HG03135 (cell line): ENCODE data around the gene GDF7.

Source experiments
- ATAC-seq: cut with Tn5 transposase; IDR thresholded peaks from one replicate; pipeline ENCODE4 v1.9.1; 2021; ENCODE audit warnings: mild to moderate bottlenecking, moderate library complexity; ENCODE audit not compliant: unreplicated experiment

Gene GDF7

DNA sequence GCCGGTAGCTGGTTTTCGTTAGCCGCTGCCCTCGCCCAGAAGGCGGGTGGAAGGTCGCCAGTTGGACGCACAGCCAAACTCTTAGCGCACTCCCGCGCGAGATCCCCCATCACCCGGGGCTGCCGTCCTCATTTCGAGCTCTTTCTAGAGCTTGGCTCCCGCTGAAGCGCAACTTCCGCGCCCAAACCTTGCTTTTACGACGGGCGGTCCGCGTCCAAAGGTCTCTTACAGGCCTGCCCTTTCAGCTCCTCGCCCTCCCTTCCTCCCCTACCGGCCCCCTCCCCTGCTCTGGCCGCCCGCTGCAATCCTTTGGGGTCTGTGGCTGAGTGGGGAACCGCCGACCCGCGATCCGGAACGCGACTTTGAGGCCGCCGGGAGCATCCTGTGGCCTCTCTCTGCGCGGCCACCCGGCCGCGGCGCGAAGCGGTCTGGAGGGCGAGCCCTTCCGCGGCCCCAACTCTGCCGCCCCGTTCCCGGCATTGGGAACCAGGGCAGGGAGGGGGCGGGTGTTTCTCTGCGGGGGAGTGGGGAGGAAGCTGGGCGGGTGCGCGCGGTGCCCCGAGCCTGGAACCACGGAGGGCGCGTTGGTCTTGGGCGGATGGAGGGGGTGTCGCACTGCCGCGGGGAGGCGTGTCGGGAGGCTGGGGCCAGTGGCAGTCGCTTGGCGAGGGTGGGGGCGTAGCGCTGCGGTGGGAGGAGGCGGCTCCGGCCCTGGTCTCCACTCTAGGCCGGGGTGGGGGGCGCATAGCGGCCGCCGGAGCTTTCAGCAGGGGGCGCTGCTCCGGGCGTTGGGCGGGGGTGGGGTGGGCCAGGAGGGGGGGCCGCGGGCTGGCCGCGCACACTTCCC lies at the start of gene GDF7:
GDF7 (plus strand) TSS at position 841 of the 847 bp plus-strand sequence. CDS start 96 bp downstream, outside the sequence.
- ATAC-seq: no peak

DNA sequence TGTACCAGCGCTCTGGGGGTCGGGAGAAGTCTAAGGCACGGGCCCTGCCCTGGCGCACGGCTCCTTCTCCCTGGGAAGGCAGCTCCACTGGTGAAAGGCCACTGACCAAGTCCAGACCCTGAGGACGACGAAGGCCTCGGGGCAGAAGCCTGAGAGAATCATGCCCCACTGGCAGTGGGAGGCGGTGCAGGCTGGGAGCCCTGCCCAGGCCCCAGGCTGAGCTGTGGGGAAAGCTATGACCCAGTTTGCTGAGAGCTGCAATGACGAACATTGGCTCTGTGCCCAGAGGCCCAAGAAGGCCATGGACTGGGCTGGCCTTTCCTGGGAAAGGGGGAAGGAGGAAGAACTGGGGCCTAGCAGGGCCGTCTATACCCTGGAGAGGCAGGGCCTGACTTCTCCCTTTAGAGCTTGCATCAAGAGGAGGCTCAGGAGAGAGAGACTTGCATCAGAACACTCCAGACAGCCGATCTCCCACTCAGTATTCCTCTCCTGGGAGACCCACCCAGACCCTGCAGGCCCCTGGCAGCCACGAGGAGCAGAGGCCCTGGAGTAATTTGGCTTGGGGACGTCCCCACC lies 49.0 kb upstream of the GDF7 start:
- no peak for ATAC-seq

DNA sequence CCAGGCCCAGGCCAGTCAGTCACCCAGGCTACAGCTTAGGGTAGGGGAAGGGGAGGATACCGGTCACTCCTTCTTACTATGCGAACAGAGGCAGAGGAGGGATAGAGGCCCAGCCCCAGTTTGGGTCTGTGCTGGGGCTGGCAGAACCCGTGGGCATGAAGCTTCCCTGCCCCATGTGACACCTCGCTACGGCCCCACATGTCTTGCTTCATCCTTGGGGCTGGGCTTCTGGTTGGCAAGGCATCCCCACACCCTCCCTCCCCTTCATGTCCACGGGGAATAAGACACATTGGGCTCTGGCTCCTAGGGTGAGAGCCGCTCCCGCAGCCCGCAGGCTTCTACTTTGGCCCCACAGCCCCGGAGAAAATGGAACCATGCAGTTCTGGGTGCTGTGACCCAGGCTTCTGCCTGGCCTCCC lies 48.5 kb upstream of the GDF7 start:
- ATAC-seq: no peak

DNA sequence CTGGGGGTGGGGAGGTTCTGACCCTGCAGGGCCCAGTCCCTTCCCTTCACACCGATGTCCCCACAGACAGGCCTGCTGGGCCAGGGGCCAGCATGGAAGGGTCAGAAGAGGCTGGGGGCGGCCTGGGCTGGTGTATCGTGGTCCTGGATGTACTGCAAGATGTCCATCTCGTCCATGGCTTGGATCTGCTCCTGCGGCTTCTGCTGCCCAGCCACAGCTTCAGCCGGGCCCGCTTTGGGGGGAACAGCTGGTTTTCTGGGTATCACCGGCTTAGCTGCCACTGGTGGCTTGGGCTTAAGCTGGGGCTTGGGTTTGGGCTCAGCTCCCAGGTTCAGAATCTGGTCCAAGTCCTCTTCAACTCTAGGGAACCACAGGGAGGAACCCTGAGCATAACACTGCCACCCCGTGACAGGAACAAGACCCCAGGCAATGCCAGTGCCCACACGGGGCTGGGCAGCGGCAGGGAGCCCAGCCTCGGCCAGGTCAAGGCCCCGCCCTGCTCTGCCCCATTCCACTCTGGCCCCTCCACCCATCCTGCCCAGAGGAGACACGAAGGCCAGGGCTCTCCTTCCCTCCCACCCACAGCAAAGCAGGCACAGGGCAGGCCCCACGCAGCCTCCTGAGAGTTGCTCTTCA lies 47.9 kb upstream of the GDF7 start:
- no peak for ATAC-seq

DNA sequence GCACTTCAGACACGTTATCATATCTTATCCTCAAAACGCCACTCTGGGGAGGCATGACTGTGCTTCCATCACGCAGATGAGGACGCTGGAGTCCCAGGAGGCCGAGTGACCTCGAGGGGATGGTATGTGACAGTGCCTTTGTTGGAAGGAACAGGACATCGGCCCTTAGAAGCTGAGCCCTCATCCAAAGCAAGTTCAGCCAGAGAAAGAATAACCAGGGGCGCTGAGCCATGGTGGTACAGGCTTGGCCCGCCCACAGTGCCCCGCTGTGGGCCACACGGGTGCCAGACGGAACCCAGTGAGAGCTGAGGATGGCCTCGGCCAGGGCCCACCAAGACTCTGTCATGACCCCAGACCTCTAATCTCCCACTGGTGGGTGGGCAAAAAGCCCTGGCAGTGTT lies 47.3 kb upstream of the GDF7 start:
- no peak for ATAC-seq

DNA sequence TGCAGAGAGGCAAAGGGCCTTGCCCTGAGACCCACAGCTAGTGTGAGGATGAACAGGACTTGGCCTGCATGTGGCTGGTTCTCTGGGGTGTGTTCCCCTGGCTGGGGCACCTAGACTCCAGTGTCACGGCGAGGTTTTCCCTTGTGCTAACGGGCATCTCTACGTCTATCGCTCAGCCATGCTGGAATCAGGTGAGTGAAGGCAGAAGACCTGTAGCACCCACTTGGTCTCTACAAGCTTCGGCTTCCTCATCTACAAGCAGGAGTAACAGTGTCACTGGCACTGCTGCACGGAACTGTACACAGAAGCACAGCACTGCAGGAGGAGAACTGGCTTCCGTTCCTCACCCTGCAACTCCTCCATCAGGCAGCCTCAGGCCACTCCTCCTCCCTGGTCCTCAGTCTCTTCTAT lies 46.7 kb upstream of the GDF7 start:
- ATAC-seq: no peak

DNA sequence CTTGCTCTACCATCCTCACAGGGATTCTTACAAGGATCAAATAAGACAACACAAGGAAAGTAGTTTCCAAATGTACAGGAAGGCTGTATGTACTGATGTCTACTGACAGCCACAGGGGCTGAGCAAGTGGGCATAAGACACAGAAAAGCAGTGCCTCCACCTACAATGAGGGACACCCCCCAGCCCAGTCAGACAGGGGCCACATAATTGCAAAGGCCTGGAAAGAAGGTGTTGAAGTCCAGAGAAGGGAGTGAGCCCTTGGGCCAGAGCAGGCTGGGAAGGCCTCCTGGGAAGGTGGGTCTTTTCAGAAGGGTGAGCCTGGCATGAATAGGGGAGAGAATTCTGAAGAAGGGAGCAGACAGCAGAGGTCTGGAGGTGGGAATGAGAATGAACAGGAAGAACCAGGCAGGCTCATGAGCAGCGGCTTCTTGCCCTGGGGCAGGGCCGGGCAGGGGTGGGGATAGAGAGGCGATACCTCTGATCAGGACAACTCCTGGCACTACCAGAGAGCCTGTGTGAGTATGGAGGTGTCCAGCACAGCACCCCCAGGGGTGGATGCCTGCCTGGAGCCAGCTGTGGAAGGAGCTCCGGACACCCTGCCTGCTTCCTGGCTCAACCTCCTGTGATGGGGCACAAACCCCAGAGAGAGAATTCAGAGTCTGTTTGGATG lies 46.1 kb upstream of the GDF7 start:
- no peak for ATAC-seq

DNA sequence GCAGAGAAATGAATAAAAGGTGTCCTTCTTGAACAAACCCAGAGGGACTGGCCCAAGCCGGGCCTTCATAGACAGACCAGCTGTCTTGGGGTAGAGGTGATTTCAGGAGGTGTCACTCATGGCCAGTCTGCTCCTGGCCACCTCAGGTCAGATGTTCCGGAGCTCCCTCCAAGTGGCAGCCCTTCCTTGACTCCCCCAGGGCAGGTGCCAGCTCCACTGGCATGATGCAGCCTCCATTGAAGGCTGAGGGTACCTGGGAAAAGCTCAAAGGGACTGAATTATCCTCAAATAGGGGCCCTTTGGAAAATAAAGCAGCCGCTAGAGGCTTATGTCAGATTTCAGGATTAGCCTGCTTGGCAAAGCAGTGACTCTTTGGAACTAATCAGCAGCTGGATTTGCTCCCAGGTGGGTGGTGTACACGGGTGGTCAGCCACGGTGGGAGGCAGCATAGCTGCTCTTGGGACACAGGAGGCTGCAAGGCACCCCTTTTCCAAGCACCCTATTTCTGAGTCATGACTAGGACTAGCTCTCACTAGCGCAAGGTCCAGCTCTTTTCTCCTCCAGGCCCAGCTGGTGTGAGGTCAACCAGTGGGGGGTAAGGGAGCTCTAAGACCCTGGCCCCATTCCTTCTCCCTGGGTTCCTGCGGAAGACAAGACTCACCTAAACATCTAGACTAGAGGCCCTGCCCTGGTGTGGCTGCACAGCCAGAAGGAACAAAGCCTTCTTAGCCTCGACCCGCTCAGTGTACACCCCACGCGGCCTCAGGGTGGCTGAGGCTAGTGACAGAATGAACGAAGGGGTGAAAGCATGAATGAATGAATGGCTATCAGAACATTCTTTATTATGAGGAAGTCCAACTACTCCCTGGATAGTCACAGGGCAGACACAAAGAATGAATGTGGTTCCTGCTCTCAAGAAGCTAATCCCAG lies 45.3 kb upstream of the GDF7 start:
- ATAC-seq: no peak

DNA sequence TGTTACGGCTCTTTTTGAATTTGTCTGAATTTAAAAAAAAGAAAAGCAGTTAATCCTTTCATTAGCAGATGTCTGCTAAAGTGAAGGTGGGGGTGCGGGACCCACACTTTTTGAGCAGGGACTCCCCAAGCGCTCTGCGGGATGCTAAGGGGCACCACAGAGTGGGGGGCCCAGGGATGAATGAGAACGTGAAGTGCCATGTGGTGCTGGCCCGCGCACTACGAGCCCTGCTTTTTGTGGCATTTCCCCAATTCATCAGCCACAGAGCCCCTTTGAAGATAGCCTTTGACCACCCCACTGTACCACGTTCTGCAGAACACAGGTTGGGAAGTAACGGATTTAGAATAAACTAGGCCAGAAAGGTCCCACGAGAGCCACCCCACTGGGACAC lies 44.7 kb upstream of the GDF7 start:
- ATAC-seq: no peak

DNA sequence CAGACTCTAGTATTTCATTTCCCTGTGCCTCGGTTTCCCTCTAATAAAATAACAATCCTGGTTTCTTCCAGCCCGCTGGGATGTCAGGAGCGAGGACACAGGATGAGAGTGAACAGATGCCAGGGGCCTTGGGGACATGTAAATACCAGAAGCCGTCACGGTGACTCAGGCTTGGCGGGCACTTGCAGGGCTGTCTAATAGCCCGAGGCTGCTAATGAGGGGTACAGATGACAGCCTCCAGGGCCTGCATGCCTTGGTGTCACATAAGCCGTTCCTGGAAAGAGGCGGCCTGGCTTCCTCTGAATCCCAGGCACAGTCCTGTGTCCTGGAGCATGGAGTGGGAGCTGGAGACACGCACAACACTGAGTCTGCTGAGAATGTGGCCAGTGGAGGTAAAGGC lies 44.2 kb upstream of the GDF7 start:
- no peak for ATAC-seq

DNA sequence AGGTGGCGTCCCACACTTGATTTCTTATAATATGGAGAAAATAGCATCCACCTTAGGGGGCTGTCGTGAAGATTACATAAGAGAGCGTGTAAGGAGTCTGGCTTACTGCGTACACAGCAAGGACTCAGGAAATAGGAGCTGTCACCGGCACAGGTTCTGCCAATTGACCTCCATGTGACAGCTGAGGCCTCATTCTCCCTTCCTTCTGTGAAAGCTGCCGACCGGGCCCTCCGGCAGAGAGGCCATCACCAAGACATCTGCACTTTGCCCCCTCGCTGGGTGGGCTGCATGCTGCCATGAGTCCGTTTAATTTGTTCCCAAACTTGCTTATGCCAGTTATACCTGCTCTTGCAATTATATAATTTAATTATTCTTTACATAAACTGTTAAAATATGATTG lies 43.7 kb upstream of the GDF7 start:
- ATAC-seq: no peak

DNA sequence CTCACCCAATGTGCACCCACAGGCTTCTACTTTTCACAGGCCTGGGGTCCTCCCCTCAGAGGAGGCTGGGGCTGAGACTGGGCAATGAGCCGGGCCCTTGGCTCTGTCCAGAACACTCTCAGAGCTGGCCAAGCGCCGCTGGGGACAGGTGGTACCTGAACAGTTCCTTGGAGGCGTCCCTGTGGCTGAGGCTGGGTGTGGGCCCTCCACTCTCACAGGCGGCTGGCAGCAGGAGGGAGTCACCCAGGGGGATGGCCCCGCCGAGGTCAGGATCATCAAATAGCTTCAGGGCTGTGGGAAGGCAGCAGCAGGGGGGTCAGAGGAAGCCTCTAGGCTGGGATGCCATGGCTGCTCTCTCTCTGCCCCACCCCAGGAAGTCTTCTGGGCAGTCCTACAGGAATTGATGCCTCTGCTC lies 43.2 kb upstream of the GDF7 start:
- no peak for ATAC-seq

DNA sequence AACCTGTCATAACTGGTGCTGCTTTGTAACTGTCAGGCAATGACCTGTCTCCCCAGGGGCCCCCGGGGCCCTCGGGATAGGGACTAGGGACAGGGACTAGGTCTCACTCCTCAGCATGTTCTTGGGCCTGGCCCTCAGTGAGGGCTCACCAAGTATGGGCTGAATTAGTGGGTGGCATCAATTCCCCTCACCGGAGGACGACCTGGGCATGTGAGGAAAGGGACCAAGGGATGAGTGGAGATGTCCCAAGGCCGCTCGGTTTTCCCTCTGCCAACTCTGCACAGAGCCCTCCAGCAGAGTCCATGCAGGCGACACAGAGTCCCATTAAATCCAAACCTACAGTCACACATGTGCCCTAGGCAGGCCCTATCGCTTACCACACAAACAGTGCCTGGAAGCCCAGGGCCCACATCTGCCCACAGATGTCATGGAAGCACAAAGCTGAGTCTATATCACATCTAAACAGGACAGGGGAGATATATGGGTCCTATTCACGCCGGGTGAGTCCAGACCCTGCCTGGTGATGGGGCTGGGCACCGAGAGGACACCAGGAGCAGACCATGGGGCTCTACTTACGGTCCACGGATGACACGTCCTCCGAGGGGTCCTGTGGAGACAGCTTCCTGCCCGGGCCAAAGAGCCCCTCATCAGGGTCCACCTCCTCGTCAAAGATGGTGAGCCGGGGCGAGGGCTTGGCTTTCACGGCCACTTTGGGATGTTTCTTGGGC lies 42.6 kb upstream of the GDF7 start:
- no peak for ATAC-seq

DNA sequence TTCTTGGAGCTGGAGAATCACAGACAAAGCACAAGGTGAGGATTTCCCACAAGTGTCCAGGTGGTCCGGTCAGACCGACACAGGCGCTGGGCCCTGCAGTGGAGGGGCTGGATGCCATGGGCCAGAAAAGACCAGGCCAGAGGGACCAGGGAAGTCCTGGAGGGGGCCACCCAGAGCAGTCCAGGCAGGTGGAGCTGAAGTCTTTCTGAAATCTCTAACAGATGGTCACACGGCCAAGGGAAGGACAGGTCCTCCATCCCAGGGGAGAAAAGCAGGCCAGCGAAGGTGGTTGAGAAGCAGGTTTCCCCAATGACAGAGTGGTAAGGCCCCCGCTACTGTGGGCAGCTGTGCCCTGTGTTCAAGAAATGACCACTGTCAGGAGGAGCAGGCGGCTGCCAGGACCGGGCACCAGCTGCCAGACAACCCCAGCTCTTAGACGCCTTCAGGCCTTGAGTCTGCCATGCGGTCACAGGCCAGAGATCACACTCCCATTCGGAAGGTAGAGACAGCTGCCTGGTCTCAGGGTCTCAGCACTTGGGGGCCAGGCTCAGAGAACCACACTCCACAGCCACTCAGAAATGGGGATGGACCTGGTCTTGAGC lies 42.0 kb upstream of the GDF7 start:
- ATAC-seq: no peak

DNA sequence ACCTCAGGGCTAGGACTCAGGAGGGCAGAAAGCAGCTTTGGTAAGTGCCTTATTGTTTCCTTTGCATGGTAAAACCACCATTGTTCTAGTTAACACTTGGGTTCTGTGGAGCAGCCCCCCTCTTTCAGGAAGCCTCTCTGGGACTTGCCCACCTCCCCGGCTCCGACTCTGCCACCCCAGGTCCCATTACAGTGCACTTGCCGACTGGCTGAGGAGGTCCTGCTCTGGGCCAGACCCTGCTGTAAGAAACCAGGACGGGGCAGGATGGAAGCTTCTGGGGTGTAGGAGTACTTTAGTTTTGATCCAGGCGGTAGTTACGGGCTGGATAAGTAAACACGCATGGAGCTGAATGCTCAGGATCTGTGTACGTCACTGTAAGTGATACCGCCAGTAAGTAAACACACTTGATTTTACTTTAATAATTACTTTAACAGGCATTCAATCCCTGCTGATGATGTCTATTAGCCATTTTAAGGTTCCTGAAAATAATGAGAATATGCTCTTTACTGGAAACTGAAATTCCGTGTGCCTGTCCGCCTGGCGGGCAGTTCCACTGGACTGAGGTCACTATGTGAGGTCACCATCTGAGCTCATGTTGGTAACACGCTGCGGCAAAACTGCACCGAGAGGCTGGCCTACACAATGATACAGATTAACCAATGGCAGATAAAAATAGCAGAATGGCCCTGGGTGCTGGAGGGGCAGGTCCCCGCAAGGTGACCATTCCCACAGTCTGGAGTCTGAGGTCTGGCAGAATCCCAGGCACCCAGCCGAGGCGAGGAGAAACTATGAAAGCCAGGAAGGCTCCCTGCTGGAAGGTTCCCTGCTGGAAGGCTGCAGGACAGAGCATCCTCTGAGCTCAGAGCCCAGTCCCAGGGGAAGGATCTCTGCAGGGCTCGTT lies 41.2 kb upstream of the GDF7 start:
- ATAC-seq: no peak

DNA sequence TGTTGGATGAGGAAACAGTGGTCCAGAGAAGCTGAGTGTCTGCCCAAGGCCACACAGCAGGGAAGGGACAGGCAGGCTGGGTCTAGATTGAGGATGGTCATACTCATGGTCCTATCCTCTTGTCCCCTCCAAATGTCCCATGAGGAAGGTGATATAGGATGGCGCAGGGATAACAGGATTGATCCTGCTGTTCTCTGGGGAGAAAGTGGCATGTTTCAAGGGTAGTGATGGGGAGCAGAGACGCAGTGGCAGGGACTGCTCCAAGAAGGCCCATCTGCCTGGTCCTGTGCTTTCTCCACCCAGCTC lies 40.6 kb upstream of the GDF7 start:
- no peak for ATAC-seq

DNA sequence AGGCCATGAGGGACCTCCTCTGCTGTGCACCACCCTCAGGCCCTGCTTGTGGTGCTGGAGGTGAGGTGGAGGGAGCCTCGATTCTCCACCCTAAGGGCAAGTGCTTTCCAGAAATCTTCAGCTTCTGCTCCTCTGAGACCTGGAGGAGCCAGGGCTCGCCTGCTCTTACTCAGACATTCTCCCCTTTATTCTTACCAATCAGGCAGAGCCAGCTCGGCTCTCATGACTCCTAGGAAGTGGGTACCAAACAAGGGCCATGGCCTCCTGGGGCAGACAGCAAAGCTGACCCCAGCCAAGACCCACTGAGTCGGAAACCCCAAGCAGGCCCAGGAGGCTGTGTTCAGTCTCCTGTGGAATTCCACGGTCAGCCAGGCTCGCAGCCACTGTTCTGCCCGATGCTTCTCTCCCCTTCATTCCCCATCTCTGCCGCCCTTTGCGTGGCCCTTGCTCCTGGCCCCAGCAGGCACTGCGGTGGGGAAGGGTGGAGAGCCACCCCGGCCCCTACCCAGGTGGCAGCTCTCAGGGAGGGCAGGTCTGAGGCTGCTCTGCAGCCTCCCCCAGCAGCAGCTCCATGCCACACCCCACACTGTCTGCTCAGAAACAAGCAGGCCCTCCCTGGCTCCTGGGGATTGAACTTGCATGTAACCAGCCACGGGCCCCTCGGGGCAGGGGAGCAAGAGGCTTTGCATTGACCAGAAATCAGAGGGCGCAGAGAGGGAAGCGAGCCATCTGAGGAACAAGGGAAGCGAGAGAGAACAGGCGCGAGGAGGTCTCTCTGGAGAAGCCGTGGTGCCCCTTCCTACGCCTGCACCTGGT lies 40.0 kb upstream of the GDF7 start:
- ATAC-seq: no peak
